ENCODE measurements around the gene CLEC18B.

DNA sequence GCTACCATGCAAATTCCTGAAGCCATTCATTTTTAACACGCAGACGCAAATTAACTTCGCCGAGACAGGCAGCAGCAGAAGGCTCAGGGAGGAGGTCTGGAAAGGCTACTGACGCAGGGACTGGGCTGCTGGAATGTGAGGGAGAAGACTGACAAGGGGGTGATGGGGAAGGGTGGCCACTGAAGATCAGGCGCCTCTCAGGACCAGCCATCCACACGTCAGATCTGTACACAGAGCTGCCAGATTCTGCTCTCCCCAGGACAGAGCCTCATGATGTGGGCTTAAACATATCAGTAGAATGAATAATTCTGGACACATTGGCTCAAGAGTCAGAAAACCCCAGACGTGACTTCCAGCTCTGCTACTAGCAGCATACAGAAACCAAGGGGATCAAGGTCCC is 25.6 kb upstream of the CLEC18B start:
- TF ChIP-seq, protein P1, sequence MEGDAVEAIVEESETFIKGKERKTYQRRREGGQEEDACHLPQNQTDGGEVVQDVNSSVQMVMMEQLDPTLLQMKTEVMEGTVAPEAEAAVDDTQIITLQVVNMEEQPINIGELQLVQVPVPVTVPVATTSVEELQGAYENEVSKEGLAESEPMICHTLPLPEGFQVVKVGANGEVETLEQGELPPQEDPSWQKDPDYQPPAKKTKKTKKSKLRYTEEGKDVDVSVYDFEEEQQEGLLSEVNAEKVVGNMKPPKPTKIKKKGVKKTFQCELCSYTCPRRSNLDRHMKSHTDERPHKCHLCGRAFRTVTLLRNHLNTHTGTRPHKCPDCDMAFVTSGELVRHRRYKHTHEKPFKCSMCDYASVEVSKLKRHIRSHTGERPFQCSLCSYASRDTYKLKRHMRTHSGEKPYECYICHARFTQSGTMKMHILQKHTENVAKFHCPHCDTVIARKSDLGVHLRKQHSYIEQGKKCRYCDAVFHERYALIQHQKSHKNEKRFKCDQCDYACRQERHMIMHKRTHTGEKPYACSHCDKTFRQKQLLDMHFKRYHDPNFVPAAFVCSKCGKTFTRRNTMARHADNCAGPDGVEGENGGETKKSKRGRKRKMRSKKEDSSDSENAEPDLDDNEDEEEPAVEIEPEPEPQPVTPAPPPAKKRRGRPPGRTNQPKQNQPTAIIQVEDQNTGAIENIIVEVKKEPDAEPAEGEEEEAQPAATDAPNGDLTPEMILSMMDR (IDR thresholded peaks at IDR 0.05) = no peak
- no peak for TF ChIP-seq EZH2 (IDR thresholded peaks at IDR 0.05)
